GM19043 (cell line): ENCODE data around the gene SPDYE6.
"Not testable (repeated sequence)": the region's sequence is repeated elsewhere in the genome, so short reads cannot be mapped to it uniquely, and the experiment has no call there.

Experiments used
- ATAC-seq: cut with Tn5 transposase; IDR thresholded peaks from one replicate; pipeline ENCODE4 v1.9.1; 2021; ENCODE audit warnings: low read depth; ENCODE audit not compliant: unreplicated experiment

The SPDYE6 gene, protein sequence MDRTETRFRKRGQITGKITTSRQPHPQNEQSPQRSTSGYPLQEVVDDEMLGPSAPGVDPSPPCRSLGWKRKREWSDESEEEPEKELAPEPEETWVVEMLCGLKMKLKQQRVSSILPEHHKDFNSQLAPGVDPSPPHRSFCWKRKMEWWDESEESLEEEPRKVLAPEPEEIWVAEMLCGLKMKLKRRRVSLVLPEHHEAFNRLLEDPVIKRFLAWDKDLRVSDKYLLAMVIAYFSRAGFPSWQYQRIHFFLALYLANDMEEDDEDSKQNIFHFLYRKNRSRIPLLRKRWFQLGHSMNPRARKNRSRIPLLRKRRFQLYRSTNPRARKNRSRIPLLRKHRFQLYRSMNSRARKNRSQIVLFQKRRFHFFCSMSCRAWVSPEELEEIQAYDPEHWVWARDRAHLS

GRCh38 chr7:102356344-102356743 is at the start of gene SPDYE6:
TSS of gene SPDYE6 (minus strand) at chr7:102356444. CDS start at chr7:102356023, 421 bp downstream.
- not testable (repeated sequence) for ATAC-seq

DNA sequence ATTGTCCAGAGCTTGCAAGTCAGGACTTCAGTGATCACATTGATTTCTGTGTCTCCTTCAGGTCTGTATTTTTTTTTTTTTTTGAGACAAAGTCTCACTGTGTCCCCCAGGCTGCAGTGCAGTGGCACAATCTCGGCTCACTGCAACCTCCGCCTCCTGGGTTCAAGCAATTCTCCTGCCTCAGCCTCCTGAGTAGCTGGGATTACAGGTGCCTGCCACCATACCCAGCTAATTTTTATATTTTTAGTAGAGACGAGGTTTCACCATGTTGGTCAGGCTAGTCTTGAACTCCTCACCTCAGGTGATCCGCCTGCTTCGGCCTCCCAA is 48.6 kb upstream of the SPDYE6 start:
- not testable (repeated sequence) for ATAC-seq

GRCh38 chr7:102404005-102404861 is 48.0 kb upstream of the SPDYE6 start:
- ATAC-seq, result peak; percentile 73

GRCh38 chr7:102403563-102403962 is 47.3 kb upstream of the SPDYE6 start:
- ATAC-seq, result no peak

DNA sequence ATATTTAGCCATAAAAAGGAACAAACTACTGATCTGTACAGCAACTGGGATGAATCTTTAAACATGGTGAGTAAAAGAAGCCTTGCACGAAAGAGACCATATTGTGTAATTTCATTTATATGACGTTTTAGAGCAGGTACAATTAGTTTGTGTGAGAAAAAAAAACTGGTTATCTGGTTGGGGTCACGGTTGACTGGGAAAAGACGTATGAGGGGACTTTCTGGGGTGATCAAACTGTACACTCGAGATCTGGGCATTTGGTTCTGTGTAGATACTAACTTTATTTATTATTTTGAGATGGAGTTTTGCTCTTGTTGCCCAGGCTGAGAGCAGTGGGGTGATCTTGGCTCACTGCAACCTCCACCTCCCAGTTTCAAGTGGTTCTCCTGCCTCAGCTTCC is 44.1 kb upstream of the SPDYE6 start:
- ATAC-seq, result no peak

GRCh38 chr7:102398543-102398942 is 42.3 kb upstream of the SPDYE6 start:
- no peak for ATAC-seq

- ATAC-seq, result no peak
Measured at GRCh38 chr7:102396710-102397019, 40.4 kb upstream of the SPDYE6 start.

GRCh38 chr7:102395873-102396709 is 39.8 kb upstream of the SPDYE6 start, which contains the start of gene PRKRIP1:
TSS of gene PRKRIP1 (plus strand) at chr7:102396363. CDS start at chr7:102396412, 49 bp downstream.
- ATAC-seq, result peak; percentile 98

GRCh38 chr7:102395592-102395872 is 39.3 kb upstream of the SPDYE6 start:
- no peak for ATAC-seq

GRCh38 chr7:102393467-102393866 is 37.2 kb upstream of the SPDYE6 start:
- no peak for ATAC-seq

GRCh38 chr7:102392330-102392729 is 36.1 kb upstream of the SPDYE6 start:
- no peak for ATAC-seq

GRCh38 chr7:102390697-102391484 is 34.6 kb upstream of the SPDYE6 start:
- no peak for ATAC-seq

- ATAC-seq, result no peak
Measured at GRCh38 chr7:102389810-102390209, 33.6 kb upstream of the SPDYE6 start.

DNA sequence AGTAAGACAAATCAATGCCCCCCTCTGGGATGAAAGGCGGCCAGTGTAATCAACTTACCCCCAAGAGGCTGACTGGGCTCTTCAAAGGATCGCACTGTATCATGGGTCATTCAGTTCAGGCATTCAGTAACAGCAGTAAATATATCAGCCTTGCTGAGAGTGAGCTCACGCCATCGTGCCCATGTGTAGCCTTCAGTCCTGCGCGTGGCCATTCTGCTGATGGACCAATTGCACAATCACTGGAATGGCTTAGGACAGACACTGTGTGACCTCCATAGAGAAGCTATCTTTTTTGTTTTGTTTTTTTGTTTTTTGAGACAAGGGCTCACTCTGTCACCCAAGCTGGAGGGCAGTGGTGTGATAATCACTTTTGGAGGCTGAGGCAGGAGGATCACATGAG is 30.8 kb upstream of the SPDYE6 start:
- no peak for ATAC-seq

DNA sequence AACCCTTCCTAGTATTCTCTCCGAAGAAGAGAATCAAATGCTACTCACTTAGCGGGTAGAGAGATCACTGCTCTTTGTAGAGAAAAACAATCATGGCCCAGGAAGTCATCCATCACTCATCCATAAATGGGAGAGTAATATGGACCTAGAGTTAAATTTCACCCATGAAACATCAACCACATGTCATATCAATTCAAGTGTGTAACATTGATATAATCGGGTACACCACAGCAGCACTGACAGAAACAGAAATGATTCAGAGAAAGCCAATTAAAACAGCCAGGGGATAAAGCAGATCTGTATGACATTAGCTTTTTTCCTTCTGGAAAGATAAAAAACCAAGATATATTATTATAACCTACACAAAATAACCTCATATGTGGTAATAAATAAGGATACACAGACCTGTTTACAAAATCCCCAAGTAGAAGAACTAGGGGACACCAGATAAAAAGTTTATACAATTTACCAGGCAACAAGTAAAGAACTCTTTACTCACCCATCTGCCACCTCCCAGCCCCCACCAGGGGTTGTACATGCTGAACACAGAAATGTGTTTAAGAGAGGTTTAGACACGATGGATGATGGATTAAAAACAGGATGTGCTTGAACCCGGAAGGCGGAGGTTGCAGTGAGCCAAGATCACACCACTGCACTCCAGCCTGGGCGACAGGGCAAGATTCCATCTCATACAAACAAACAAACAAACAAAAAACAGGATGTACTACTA is 25.6 kb upstream of the SPDYE6 start:
- ATAC-seq, result not testable (repeated sequence)

DNA sequence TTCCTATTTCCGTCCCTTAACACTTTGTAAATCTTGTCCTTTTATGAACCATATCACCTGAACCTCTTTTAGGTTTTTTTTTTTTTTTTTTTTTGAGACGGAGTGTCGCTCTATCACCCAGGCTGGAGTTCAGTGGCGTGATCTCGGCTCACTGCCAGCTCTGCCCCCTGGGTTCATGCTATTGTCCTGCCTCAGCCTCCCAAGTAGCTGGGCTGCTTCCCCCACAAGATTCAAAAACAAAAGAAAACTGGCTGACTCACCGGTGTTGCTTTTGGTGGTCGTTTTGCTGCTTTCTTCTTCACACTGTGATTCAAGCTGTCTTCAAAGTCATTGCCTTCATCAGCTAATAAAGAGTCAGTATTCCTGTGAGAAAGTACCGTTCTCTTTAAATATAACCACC is 24.6 kb upstream of the SPDYE6 start:
- not testable (repeated sequence) for ATAC-seq

GRCh38 chr7:102376964-102377466 is 20.8 kb upstream of the SPDYE6 start:
- ATAC-seq, result no peak

- not testable (repeated sequence) for ATAC-seq
Measured at GRCh38 chr7:102372796-102373195, 16.6 kb upstream of the SPDYE6 start.

- not testable (repeated sequence) for ATAC-seq
Measured at GRCh38 chr7:102370038-102370437, 13.8 kb upstream of the SPDYE6 start.
